NCI-H2227 treated with DMSO at 0.1 percent for 48 hours (cell line): ENCODE results near the gene DRICH1.
"Not testable (repeated sequence)": the region's sequence is repeated elsewhere in the genome, so short reads cannot be mapped to it uniquely, and the experiment has no call there.

Experiments
- DNase-seq: peaks from one replicate; lab custom pipeline; 2025; lab: John Stamatoyannopoulos, UW

The DRICH1 gene

GRCh38 chr22:23632178-23632577 lies at the start of gene DRICH1:
Gene DRICH1 (minus strand): TSS chr22:23632321. CDS start chr22:23632023, 298 bp downstream.
- no peak for DNase-seq

- no peak for DNase-seq
Observed at GRCh38 chr22:23681026-23681809, 49.1 kb upstream of the DRICH1 start.

- DNase-seq = no peak
Observed at GRCh38 chr22:23678133-23678532, 46.0 kb upstream of the DRICH1 start.

GRCh38 chr22:23677701-23677995 lies 45.5 kb upstream of the DRICH1 start:
- no peak for DNase-seq

GRCh38 chr22:23676841-23677700 lies 45.0 kb upstream of the DRICH1 start:
- DNase-seq = not testable (repeated sequence)

GRCh38 chr22:23675502-23676415 lies 43.6 kb upstream of the DRICH1 start:
- DNase-seq = no peak

GRCh38 chr22:23674886-23675501 lies 42.9 kb upstream of the DRICH1 start:
- DNase-seq = not testable (repeated sequence)

- no peak for DNase-seq
Observed at GRCh38 chr22:23673826-23674690, 41.9 kb upstream of the DRICH1 start.

GRCh38 chr22:23673050-23673620 lies 41.0 kb upstream of the DRICH1 start:
- no peak for DNase-seq

GRCh38 chr22:23672307-23673049 lies 40.4 kb upstream of the DRICH1 start:
- DNase-seq = not testable (repeated sequence)

GRCh38 chr22:23671387-23671786 lies 39.3 kb upstream of the DRICH1 start:
- not testable (repeated sequence) for DNase-seq

- DNase-seq = no peak
Observed at GRCh38 chr22:23670378-23671295, 38.5 kb upstream of the DRICH1 start.

- DNase-seq = not testable (repeated sequence)
Observed at GRCh38 chr22:23660381-23660780, 28.3 kb upstream of the DRICH1 start.

GRCh38 chr22:23657727-23658126 lies 25.6 kb upstream of the DRICH1 start:
- no peak for DNase-seq

- no peak for DNase-seq
Observed at GRCh38 chr22:23655891-23656475, 23.9 kb upstream of the DRICH1 start.

GRCh38 chr22:23652711-23653110 lies 20.6 kb upstream of the DRICH1 start:
- DNase-seq = no peak

- DNase-seq = no peak
Observed at GRCh38 chr22:23652286-23652685, 20.2 kb upstream of the DRICH1 start.

GRCh38 chr22:23651676-23652075 lies 19.6 kb upstream of the DRICH1 start:
- no peak for DNase-seq
